Spinal cord (tissue), 10 donors: ENCODE data around the gene ZNF507. TPM values are rescaled to one million over a fixed set of nuclear protein-coding genes. Genes with fewer than 3 reads are reported as not detected.
A peak's percentile ranks its signal among the peaks of the same experiment; 100 is the strongest.

Experiments
- DNase-seq, 6 donors: peaks; one replicate each; pipeline versions ENCODE4 v3.0.0 to v3.0.0-alpha.2; 2013 to 2015; ENCODE audit warnings: low spot score in 6 of 6, low read depth in 4 of 6
- H3K27ac ChIP-seq: one replicate; pipeline ENCODE4 v1.5.1; 2013; ENCODE audit warnings: low read depth, low read length, control low read depth
- H3K27me3 ChIP-seq: one replicate; pipeline ENCODE4 v1.6.1; 2013; ENCODE audit warnings: low read length; ENCODE audit not compliant: control insufficient read depth, insufficient read depth
- H3K36me3 ChIP-seq: one replicate; pipeline ENCODE4 v1.6.1; 2013; ENCODE audit warnings: low read length; ENCODE audit not compliant: control insufficient read depth, insufficient read depth
- H3K4me1 ChIP-seq: one replicate; pipeline ENCODE4 v1.6.1; 2013; ENCODE audit warnings: low read length; ENCODE audit not compliant: control insufficient read depth, insufficient read depth
- H3K4me3 ChIP-seq: one replicate; pipeline ENCODE4 v1.5.1; 2013; ENCODE audit warnings: low read depth, low read length, control low read depth
- H3K9me3 ChIP-seq: one replicate; pipeline ENCODE4 v1.6.1; 2013; ENCODE audit warnings: low read length; ENCODE audit not compliant: control insufficient read depth, insufficient read depth
- WGBS: methylation state at CpG from one replicate; pipeline ENCODE4 v1.1.5; 2013; ENCODE audit warnings: missing lambda C conversion rate; ENCODE audit not compliant: insufficient coverage; 5-methylcytosine and 5-hydroxymethylcytosine counted together
- polyA plus RNA-seq, 2 donors: library from polyadenylated mRNA; unstranded; fragments of 120-200 nt; gene quantifications; one replicate each; pipeline ENCODE4 v1.2.1, GENCODE V29; 2013; ENCODE audit not compliant: insufficient read length in 2 of 2
- total RNA-seq, 2 donors: library from RNA; depleted of rRNA in 1 of 2; stranded (reverse); fragments of 120-200 nt in 1 of 2; fragments of >200 nt in 1 of 2; gene quantifications; one replicate each; pipeline versions ENCODE4 v1.2.3 to v1.2.4, GENCODE V29; 2013 to 2014
- donor health status: healthy.

ZNF507 gene
- total and polyA plus RNA-seq, 4 donors: 13.2 to 30.5 (median 17.3) TPM

GRCh38 chr19:32337084-32337808 lies 8.2 kb upstream of the ZNF507 start:
- H3K27me3 ChIP-seq: no peaks in the 10 kb centered on the region
- no peaks in the 10 kb centered on the region for H3K36me3 ChIP-seq
- no peaks in the 10 kb centered on the region for H3K9me3 ChIP-seq
- no peak overlapping the region for H3K27ac ChIP-seq
- no peak overlapping the region for H3K4me3 ChIP-seq
- 76% methylated on average over 19 of the region's 19 CpGs for WGBS
- peak in 1 of 6 donors; percentile 83 for DNase-seq
- H3K4me1 ChIP-seq: peaks cover 6% of the 10 kb centered on the region

- H3K27me3 ChIP-seq: no peaks in the 10 kb centered on the region
- peaks cover 1% of the 10 kb centered on the region for H3K9me3 ChIP-seq
- H3K4me3 ChIP-seq: no peak overlapping the region
- peaks cover 6% of the 10 kb centered on the region for H3K4me1 ChIP-seq
- 76% methylated on average over 2 of the region's 2 CpGs for WGBS
- peak in 1 of 6 donors; percentile 63 for DNase-seq
- no peaks in the 10 kb centered on the region for H3K36me3 ChIP-seq
- H3K27ac ChIP-seq: no peak overlapping the region
Measured at GRCh38 chr19:32339423-32339822, 6.0 kb upstream of the ZNF507 start.

GRCh38 chr19:32339988-32340874 lies 5.2 kb upstream of the ZNF507 start:
- H3K27me3 ChIP-seq: no peaks in the 10 kb centered on the region
- 58% methylated on average over 16 of the region's 18 CpGs for WGBS
- H3K4me3 ChIP-seq: no peak overlapping the region
- no peaks in the 10 kb centered on the region for H3K36me3 ChIP-seq
- no peak overlapping the region for H3K27ac ChIP-seq
- peaks cover 6% of the 10 kb centered on the region for H3K4me1 ChIP-seq
- H3K9me3 ChIP-seq: peaks cover 1% of the 10 kb centered on the region
- peak in 3 of 6 donors; percentile 46 to 84 (median 83) for DNase-seq

GRCh38 chr19:32342695-32343094 lies 2.7 kb upstream of the ZNF507 start:
- H3K27me3 ChIP-seq: no peaks in the 10 kb centered on the region
- 100% methylated on average over 1 of the region's 2 CpGs for WGBS
- H3K27ac ChIP-seq: no peak overlapping the region
- peaks cover 6% of the 10 kb centered on the region for H3K4me1 ChIP-seq
- H3K9me3 ChIP-seq: peaks cover 1% of the 10 kb centered on the region
- no peak for DNase-seq
- no peaks in the 10 kb centered on the region for H3K36me3 ChIP-seq
- H3K4me3 ChIP-seq: no peak overlapping the region

- 64% methylated on average over 3 of the region's 11 CpGs for WGBS
- H3K36me3 ChIP-seq: no peaks in the 10 kb centered on the region
- no peaks in the 10 kb centered on the region for H3K27me3 ChIP-seq
- no peak overlapping the region for H3K4me3 ChIP-seq
- H3K9me3 ChIP-seq: peaks cover 1% of the 10 kb centered on the region
- peaks cover 6% of the 10 kb centered on the region for H3K4me1 ChIP-seq
- no peak overlapping the region for H3K27ac ChIP-seq
- no peak for DNase-seq
Measured at GRCh38 chr19:32343550-32344262, 1.7 kb upstream of the ZNF507 start.

GRCh38 chr19:32346901-32347300 lies 1.5 kb downstream of the ZNF507 start:
- Histone ChIP-seq H3K4me1 (no peaks in the 10 kb centered on the region), H3K27ac (no peak overlapping the region), H3K36me3 (peaks cover 4% of the 10 kb centered on the region), H3K9me3 (peaks cover 1% of the 10 kb centered on the region), H3K27me3 (no peaks in the 10 kb centered on the region), H3K4me3 (peak overlapping the region; percentile 85)
- WGBS: no CpG with 5 or more reads among the region's 3 CpGs
- DNase-seq: no peak

GRCh38 chr19:32347573-32347972 lies 2.2 kb downstream of the ZNF507 start:
- H3K27ac ChIP-seq: no peak overlapping the region
- H3K36me3 ChIP-seq: peaks cover 4% of the 10 kb centered on the region
- no peak overlapping the region for H3K4me3 ChIP-seq
- H3K27me3 ChIP-seq: no peaks in the 10 kb centered on the region
- H3K9me3 ChIP-seq: peaks cover under 1% of the 10 kb centered on the region
- H3K4me1 ChIP-seq: no peaks in the 10 kb centered on the region
- no peak for DNase-seq

- Histone ChIP-seq H3K36me3 (peaks cover 14% of the 10 kb centered on the region), H3K27me3 (no peaks in the 10 kb centered on the region), H3K4me1 (no peaks in the 10 kb centered on the region), H3K27ac (no peak overlapping the region), H3K4me3 (no peak overlapping the region), H3K9me3 (no peaks in the 10 kb centered on the region)
- DNase-seq: no peak
- WGBS: no CpG with 5 or more reads among the region's 1 CpG
Measured at GRCh38 chr19:32349051-32349450, 3.6 kb downstream of the ZNF507 start.

- WGBS: no CpG with 5 or more reads among the region's 2 CpGs
- DNase-seq: peak in 1 of 6 donors; percentile 32
- no peaks in the 10 kb centered on the region for H3K4me1 ChIP-seq
- H3K4me3 ChIP-seq: no peak overlapping the region
- H3K27ac ChIP-seq: no peak overlapping the region
- H3K27me3 ChIP-seq: no peaks in the 10 kb centered on the region
- no peaks in the 10 kb centered on the region for H3K9me3 ChIP-seq
- H3K36me3 ChIP-seq: peaks cover 20% of the 10 kb centered on the region
Measured at GRCh38 chr19:32349724-32350470, 4.5 kb downstream of the ZNF507 start.
